Stomach (tissue), 9 donors: ENCODE data around the gene PARP1. TPM values are rescaled to one million over a fixed set of nuclear protein-coding genes. Genes with fewer than 3 reads are reported as not detected.

Experiments
- DNase-seq, 2 donors: peaks; one replicate each; pipeline versions ENCODE4 v3.0.0 to v3.0.0-alpha.2; 2013 to 2019
- H3K27ac ChIP-seq, 5 donors: fragments of 200-600 bp in 4 of 5; sonication (generic) in 4 of 5; one replicate each; pipeline ENCODE4 v1.5.1; 2013 to 2019; ENCODE audit warnings: mild to moderate bottlenecking in 1 of 5, moderate library complexity in 1 of 5
- H3K27me3 ChIP-seq, 3 donors: fragments of 200-600 bp; sonication (generic); one replicate each; pipeline ENCODE4 v1.5.1; 2017 to 2019; ENCODE audit warnings: mixed run types in 1 of 3
- H3K36me3 ChIP-seq, 4 donors: fragments of 200-600 bp; sonication (generic); 1 replicate in 3 of 4; 2 replicates in 1 of 4; pipeline ENCODE4 v1.5.1; 2016 to 2019
- H3K4me1 ChIP-seq, 4 donors: fragments of 200-600 bp; sonication (generic); one replicate each; pipeline ENCODE4 v1.5.1; 2016 to 2019
- H3K4me3 ChIP-seq, 4 donors: fragments of 200-600 bp; sonication (generic) in 3 of 4; one replicate each; pipeline ENCODE4 v1.5.1; 2016 to 2019; ENCODE audit warnings: mild to moderate bottlenecking in 1 of 4
- H3K9me3 ChIP-seq, 4 donors: fragments of 200-600 bp; sonication (generic); one replicate each; pipeline ENCODE4 v1.5.1; 2016 to 2019
- CTCF ChIP-seq, 7 experiments: fragments of 450-650 bp in 4 of 7; fragments of 200-600 bp in 3 of 7; sonication (generic) in 3 of 7; IDR thresholded peaks; one replicate each; pipeline ENCODE4 v1.5.1; 2016 to 2019; ENCODE audit warnings: antibody characterized with exemption in 7 of 7, control low read depth in 2 of 7, mild to moderate bottlenecking in 1 of 7
- EP300 ChIP-seq: sonication (generic); formaldehyde crosslinking; IDR thresholded peaks from one replicate; pipeline ENCODE4 v1.6.1; 2017; ENCODE audit warnings: antibody characterized with exemption
- POLR2A ChIP-seq, 4 donors: fragments of 450-650 bp; IDR thresholded peaks; one replicate each; pipeline ENCODE4 v1.6.1; 2016; ENCODE audit warnings: antibody characterized with exemption in 4 of 4, control low read depth in 2 of 4, mild to moderate bottlenecking in 1 of 4, moderate library complexity in 1 of 4
- POLR2AphosphoS5 ChIP-seq, 3 donors: sonication (generic); formaldehyde crosslinking; IDR thresholded peaks; one replicate each; pipeline ENCODE4 v1.6.1; 2016; ENCODE audit warnings: antibody characterized with exemption in 3 of 3
- WGBS, 5 donors: extraction: QIAGEN DNeasy Blood & Tissue Kit in 3 of 5; methylation state at CpG; one replicate each; pipeline versions ENCODE4 v1.1.5 to v1.1.7; 2013 to 2018; 5-methylcytosine and 5-hydroxymethylcytosine counted together
- intact Hi-C: fragments of 100-400 bp; cut with DNase I; formaldehyde crosslinking; loops from one replicate; pipeline ENCODE4 v1.15.1; 2023; ENCODE audit warnings: low total_unique reads
- polyA plus RNA-seq, 3 donors: library from polyadenylated mRNA; stranded (reverse); fragments of 200-250 nt; gene quantifications; one replicate each; pipeline ENCODE4 v1.2.3, GENCODE V29; 2013
- total RNA-seq, 5 donors: library from RNA; depleted of rRNA; stranded (reverse); fragments of >200 nt; gene quantifications; one replicate each; pipeline versions ENCODE4 v1.1.0 to v1.2.3, GENCODE V29; 2014 to 2016
- donor health status: healthy with polysubstance abuse.
- donor health status: Bipolar disorder and iron deficiency.
- donor health status: healthy.

Gene PARP1
- total and polyA plus RNA-seq, 8 donors = 17.4 to 103 (median 29.1) TPM

GRCh38 chr1:226420897-226421296, 13.0 kb upstream of the PARP1 start:
- no peak for DNase-seq
- no peaks in the 10 kb centered on the region for H3K9me3 ChIP-seq
- no peak overlapping the region for H3K27ac ChIP-seq
- 76 to 91% (median 82%) methylated on average over 3 of the region's 3 CpGs for WGBS, 5 donors
- no peak overlapping the region for H3K4me3 ChIP-seq
- TF ChIP-seq CTCF (IDR thresholded peaks at IDR 0.05) (no peak), POLR2A (IDR thresholded peaks at IDR 0.05) (no peak), EP300 (no peak), POLR2AphosphoS5 (IDR thresholded peaks at IDR 0.05) (no peak)
- no peaks in the 10 kb centered on the region for H3K36me3 ChIP-seq
- no peaks in the 10 kb centered on the region for H3K27me3 ChIP-seq
- no peaks in the 10 kb centered on the region for H3K4me1 ChIP-seq
- intact Hi-C loops = loop anchor here (10.0 kb wide), 1 partner anchor 184 kb away; no protein-coding TSS in a partner anchor

- no peak for DNase-seq
- intact Hi-C loops = loop anchor here (10.0 kb wide), 1 partner anchor 184 kb away; no protein-coding TSS in a partner anchor
- no peaks in the 10 kb centered on the region for H3K36me3 ChIP-seq
- no peaks in the 10 kb centered on the region for H3K9me3 ChIP-seq
- no peaks in the 10 kb centered on the region for H3K27me3 ChIP-seq
- no peak overlapping the region for H3K4me3 ChIP-seq
- H3K27ac ChIP-seq = no peak overlapping the region
- TF ChIP-seq POLR2A (IDR thresholded peaks at IDR 0.05) = no peak
- TF ChIP-seq EP300 = no peak
- TF ChIP-seq POLR2AphosphoS5 (IDR thresholded peaks at IDR 0.05) = no peak
- no peak for TF ChIP-seq CTCF (IDR thresholded peaks at IDR 0.05)
- H3K4me1 ChIP-seq = no peaks in the 10 kb centered on the region
- WGBS, 5 donors = 79 to 95% (median 91%) methylated on average over 5 of the region's 5 CpGs
These were observed 12.4 kb upstream of the PARP1 start for GRCh38 chr1:226420328-226420727.

GRCh38 chr1:226419284-226420029, 11.6 kb upstream of the PARP1 start:
- no peaks in the 10 kb centered on the region for H3K4me1 ChIP-seq
- TF ChIP-seq POLR2AphosphoS5 (IDR thresholded peaks at IDR 0.05) = no peak
- no peak for TF ChIP-seq CTCF (IDR thresholded peaks at IDR 0.05)
- TF ChIP-seq EP300 = no peak
- TF ChIP-seq POLR2A (IDR thresholded peaks at IDR 0.05) = no peak
- H3K27me3 ChIP-seq = no peaks in the 10 kb centered on the region
- 67 to 88% (median 83%) methylated on average over 11 of the region's 11 CpGs for WGBS, 5 donors
- H3K36me3 ChIP-seq = no peaks in the 10 kb centered on the region
- H3K27ac ChIP-seq = no peak overlapping the region
- intact Hi-C loops = loop anchor here (10.0 kb wide), 1 partner anchor 185 kb away; no protein-coding TSS in a partner anchor
- no peak for DNase-seq
- no peak overlapping the region for H3K4me3 ChIP-seq
- H3K9me3 ChIP-seq = no peaks in the 10 kb centered on the region

GRCh38 chr1:226417830-226418546, 10.1 kb upstream of the PARP1 start:
- Histone ChIP-seq H3K27ac (no peak overlapping the region), H3K4me1 (no peaks in the 10 kb centered on the region), H3K9me3 (no peaks in the 10 kb centered on the region), H3K27me3 (no peaks in the 10 kb centered on the region), H3K36me3 (no peaks in the 10 kb centered on the region), H3K4me3 (no peak overlapping the region)
- intact Hi-C loops = no loop called here
- 53 to 73% (median 65%) methylated on average over 3 to 4 of the region's 4 CpGs for WGBS, 5 donors
- DNase-seq = no peak
- TF ChIP-seq EP300 = no peak
- no peak for TF ChIP-seq POLR2A (IDR thresholded peaks at IDR 0.05)
- TF ChIP-seq POLR2AphosphoS5 (IDR thresholded peaks at IDR 0.05) = no peak
- no peak for TF ChIP-seq CTCF (IDR thresholded peaks at IDR 0.05)
